ENCODE data around the gene PBXIP1.
"Not testable (repeated sequence)": the region's sequence is repeated elsewhere in the genome, so short reads cannot be mapped to it uniquely, and the experiment has no call there.

Gene PBXIP1

GRCh38 chr1:154994591-154994990 is 38.7 kb upstream of the PBXIP1 start:
- no peak for DNase-seq

DNA sequence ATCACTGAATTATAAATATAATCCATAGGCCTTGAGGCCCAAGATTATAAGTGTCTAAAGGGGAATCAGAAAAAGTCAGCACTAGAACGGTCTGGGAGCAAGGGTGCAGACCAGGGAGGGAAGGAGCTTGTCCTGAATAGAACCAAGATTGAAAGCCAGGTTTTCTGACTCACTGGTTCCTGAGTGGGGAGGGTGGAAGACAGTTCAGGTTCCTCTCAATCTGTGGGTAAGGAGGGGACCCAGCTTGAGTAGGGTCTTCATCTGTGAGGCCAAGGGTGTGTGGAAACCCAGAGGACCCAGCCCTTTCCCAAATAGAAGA is 38.3 kb upstream of the PBXIP1 start:
- no peak for DNase-seq

- DNase-seq = no peak
Observed at GRCh38 chr1:154993572-154994268, 37.8 kb upstream of the PBXIP1 start, which contains the start of gene LENEP. Gene LENEP (plus strand): TSS chr1:154993586. CDS start chr1:154993608, 22 bp downstream.

DNA sequence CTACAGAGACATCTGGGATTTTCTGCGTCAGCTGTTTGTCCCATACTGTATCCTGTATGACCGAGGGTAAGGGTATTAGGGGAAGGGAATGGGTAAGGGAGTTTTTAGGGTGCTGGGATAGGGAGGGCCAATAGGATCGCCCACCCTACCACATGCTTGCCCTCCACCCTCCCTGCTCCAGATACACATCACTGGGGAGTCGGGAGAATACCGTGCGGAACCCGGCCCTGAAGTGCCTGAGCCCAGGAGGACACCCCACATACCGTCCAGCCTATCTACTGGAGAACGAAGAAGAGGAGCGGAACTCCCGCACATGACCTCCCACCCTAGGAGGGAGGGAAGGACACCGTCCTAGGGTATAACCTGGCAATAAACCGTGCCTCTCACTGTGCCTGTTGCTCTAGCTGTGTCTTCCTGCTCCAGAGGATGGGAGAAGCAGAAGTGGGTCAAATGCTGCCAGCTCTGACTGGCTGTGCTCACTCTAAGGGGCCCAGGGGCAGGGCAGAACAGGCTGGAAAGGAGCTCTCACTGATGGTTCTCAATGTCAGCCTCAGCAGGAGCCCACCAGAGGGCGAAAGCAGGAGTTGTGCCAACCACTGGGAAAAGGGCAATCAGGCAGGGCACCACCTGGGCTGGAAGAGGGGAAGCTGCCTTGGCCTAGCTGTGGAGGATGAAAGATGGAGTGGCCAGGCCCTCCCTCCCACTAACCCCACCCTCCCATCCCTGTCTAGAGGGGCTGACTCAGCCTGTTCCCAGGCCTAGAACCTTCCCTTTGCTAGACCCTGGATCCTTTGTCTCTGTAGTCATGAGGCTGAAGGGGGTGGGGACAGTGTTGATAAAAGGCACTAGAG is 37.0 kb upstream of the PBXIP1 start:
- no peak for DNase-seq

DNA sequence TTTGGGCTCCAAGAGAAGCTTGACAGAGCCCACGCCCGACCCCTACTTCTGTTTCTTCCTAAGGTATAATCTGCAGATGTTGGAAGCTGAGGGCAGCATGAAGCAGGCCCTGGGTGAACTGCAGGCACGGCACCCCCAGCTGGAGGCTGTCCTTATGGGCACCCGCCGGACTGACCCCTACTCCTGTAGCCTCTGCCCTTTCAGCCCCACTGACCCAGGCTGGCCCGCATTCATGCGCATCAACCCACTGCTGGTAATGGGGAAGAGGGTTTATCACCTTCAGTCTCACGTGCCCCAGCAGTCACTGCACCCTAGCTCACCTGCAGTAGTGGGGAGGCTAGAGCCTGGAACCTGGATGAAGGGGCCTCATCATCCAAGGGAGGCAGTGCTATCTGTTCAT is 34.4 kb upstream of the PBXIP1 start:
- DNase-seq = no peak

DNA sequence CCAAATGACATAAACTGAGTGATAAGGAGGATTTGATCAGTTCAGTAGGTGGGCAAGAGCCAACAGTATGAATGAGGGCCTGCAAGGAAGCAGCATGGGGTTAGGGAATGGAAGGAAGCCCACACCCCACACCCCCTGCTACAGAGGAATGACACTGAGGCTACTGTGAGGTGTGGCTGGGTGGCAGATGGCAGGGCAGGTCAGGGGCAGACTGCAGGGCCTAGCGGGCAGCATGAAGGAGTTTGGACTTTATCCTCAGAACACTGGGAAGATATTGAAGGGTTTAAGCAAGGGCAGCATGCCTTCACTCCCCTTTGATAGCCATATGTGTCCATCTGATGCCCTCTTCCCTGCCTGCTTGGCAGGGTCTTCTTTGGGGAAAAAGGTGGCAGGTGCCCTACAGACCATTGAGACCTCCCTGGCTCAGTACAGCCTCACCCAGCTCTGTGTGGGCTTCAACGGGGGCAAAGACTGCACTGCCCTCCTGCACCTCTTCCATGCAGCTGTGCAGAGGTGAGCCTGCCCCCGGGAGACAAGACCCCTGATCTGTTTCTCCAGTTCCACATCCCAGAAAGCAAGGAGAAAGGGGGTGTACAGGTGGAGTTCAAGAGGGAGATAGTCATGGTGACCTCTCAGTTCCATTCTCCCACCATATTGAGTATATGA is 33.4 kb upstream of the PBXIP1 start:
- no peak for DNase-seq

- no peak for DNase-seq
Observed at GRCh38 chr1:154988058-154988954, 32.4 kb upstream of the PBXIP1 start.

DNA sequence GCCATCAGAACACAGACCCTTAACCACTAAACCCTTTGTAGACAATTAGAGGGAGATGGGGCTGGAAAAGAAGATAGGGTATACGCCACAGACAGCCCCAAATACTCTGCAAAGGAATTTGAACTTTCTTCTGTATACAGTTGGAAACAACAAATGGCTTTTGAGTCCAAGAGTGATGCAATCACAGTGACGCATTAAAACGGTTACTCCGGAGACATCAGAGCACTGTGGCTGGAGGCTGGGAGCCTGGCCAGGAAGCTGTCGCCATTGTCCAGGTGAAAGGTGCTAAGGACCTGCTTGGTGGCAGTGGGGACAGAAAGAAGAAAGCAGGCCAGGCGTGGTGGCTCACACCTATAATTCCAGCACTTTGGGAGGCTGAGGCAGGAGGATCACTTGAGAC is 31.4 kb upstream of the PBXIP1 start:
- no peak for DNase-seq

DNA sequence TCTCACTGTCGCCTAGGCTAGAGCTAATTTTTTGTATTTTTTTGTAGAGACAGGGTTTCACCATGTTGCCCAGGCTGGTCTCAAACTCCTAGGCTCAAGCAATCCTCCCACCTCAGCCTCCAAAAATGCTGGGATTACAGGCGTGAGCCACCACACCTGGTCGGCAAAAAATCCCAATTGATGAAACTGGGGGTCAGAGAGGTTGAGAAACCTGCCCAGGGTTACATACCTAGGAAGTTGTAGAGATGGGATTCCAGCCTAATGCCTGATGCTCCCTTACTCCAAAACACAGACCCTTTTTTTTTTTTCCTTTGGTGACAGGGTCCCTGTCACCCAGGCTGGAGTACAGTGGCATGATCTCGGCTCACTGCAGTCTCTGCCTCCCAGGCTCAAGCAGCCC is 30.8 kb upstream of the PBXIP1 start:
- not testable (repeated sequence) for DNase-seq

GRCh38 chr1:154983776-154984466 is 28.0 kb upstream of the PBXIP1 start:
- DNase-seq = no peak

- DNase-seq = peak; percentile 89
Observed at GRCh38 chr1:154982897-154983648, 27.2 kb upstream of the PBXIP1 start, which contains the start of gene FLAD1. Gene FLAD1 (plus strand): TSS chr1:154983344. CDS start chr1:154983695, 351 bp downstream.

DNA sequence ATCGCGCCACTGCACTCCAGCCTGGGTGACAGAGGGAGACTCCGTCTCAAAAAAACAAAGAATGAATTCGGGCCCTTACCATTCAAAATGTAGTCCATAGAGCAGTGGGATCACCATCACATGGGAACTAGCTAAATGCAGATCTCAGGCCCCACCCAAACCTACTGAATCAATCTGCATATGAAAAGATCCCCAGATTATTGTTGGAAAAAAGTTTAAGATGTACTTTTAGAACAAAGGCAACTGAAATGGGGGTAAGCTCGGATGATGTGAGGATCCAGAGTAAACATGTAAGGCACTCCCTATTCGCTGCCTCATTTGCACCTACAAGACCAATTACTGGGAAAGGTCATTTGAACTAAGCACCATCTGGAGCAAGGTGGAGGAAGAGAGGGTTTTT is 26.4 kb upstream of the PBXIP1 start:
- no peak for DNase-seq

- DNase-seq = no peak
Observed at GRCh38 chr1:154978360-154978759, 22.5 kb upstream of the PBXIP1 start.

- DNase-seq = not testable (repeated sequence)
Observed at GRCh38 chr1:154977762-154978161, 21.9 kb upstream of the PBXIP1 start.

DNA sequence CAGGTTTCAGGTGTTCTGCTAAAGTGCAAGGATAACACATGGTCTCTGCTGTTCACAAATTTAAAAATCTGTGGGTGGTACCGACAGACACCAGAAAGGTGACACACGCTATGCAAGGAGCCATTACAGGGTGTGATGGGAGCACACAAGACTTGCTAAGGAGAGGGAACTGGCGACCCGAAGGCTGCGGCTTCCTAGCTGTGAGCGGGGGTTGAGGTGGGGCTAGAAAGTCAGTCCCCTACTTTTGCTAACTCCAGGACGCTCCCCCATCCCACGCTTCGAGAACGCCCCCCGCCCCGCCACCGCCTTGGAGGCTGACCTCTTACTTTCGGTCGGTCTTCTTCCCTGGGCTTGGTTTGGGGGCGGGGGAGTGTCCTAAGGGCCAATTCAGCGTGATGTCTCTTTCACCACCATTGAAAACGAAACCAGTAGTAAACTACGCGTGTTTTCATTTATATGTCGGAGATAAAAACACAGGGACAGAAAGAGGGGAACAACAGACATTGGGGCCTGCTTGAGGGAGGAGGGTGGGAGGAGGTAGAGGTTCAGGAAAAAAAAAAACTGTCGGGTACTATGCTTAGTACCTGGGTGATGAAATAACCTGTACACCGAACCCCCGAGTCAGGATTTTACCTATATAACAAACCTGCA is 19.6 kb upstream of the PBXIP1 start:
- DNase-seq = peak; percentile 54

GRCh38 chr1:154974808-154975408 is 19.0 kb upstream of the PBXIP1 start:
- DNase-seq = no peak

DNA sequence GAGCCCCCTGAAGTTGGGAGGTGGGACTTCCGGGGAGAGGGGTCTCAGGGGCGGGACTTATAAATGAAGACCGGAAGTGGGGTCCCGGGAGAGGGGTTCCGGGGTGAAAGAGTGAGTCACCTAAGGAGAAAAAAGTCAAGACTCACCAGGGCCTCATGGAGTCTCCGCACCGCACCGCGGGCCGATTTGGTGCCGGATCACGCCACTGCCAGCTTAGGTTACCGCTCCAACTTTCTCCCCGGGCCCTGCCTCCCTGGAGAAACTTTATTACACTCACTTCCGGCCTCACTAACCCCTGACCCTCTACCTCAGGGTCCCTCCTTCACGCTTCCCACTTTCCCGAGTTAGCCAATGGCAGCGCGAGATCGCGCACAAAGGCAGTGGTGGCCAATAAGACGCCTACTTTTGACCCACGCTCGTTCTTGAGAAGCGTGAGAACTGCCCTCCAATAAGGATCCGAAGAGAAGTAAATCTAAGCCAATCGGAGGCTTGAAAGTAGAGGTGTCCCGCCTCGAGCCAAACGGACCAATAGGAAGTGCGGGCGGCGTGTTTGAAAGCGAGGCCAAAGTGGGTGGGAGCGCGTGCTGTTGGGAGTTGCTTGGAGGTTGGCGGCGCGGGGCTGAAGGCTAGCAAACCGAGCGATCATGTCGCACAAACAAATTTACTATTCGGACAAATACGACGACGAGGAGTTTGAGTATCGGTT is 18.4 kb upstream of the PBXIP1 start, which contains the start of gene CKS1B:
CKS1B (plus strand) TSS at position 580 of the 706 bp plus-strand sequence; CDS start at position 645, 65 bp downstream.
- DNase-seq = peak; percentile 95

DNA sequence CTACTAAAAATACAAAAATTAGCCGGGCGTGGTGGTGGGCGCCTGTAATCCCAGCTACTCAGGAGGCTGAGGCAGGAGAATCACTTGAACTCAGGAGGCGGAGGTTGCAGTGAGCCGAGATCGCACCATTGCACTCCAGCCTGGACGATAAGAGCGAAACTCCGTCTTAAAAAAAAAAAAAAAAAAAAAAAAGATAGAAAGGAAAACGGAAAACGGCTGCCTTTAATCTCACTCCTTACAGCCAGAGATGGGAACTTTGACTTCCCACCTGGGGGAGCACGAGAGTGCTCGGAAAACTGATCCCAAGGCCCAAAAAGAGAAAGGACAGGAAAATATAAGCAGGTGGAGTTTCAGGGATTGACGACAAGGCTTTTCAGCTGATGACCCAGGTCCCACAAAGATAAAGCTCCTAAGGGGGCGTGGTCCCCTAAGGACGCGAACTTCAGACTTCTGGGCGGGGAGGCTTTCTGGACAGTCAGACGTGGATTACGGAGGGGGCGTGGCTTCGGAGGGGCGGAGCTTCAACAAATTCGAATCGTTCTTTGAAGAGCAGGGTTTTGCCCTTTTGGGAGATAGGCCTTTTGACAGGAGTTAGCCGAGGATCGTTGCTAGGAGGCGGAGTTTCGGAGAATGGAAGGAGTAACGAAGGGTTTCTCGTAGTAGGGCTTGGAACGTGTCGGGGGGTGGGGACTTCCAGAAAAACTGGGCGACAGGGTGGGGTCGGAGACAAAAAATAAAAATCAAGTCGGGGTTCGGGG is 17.6 kb upstream of the PBXIP1 start:
- DNase-seq = peak; percentile 89
